Epithelial cell of esophagus (primary cell): ENCODE results near the gene ATP1A3.
"Not testable (repeated sequence)": the region's sequence is repeated elsewhere in the genome, so short reads cannot be mapped to it uniquely, and the experiment has no call there.

Experiments
- DNase-seq: peaks from one replicate; pipeline ENCODE4 v3.0.0; 2010; ENCODE audit warnings: low read depth
- H3K4me3 ChIP-seq: 2 replicates; pipeline ENCODE4 v1.5.1; 2011; ENCODE audit warnings: mild to moderate bottlenecking, low read length, control low read depth
- TF ChIP-seq, protein P1 (sequence below): IDR thresholded peaks from 2 replicates; pipeline ENCODE4 v1.5.1; 2011; ENCODE audit warnings: low read depth, mild to moderate bottlenecking, low read length, control low read depth, inconsistent platforms; ENCODE audit not compliant: insufficient read depth; ENCODE audit errors: missing control alignments

ATP1A3 gene

DNA sequence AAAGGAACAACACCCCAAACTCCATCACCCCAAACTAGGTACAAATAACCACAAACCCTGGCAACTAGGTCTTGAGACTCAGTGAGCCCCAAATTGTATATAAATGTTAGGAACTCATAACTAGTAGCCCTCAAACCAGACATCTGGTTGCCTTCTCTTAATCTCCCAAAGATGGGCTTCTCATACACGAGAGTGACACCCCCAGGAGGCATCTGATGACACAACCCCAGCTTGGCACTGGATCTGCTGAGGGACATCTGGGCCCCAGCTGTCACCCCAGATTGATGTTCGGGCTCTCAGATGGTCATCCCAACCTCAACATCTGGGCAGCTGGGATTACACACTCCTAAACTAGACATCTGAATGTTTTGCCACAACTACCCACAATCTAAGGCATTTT is 49.7 kb downstream of the ATP1A3 start:
- no peak for DNase-seq
- TF ChIP-seq, protein P1, sequence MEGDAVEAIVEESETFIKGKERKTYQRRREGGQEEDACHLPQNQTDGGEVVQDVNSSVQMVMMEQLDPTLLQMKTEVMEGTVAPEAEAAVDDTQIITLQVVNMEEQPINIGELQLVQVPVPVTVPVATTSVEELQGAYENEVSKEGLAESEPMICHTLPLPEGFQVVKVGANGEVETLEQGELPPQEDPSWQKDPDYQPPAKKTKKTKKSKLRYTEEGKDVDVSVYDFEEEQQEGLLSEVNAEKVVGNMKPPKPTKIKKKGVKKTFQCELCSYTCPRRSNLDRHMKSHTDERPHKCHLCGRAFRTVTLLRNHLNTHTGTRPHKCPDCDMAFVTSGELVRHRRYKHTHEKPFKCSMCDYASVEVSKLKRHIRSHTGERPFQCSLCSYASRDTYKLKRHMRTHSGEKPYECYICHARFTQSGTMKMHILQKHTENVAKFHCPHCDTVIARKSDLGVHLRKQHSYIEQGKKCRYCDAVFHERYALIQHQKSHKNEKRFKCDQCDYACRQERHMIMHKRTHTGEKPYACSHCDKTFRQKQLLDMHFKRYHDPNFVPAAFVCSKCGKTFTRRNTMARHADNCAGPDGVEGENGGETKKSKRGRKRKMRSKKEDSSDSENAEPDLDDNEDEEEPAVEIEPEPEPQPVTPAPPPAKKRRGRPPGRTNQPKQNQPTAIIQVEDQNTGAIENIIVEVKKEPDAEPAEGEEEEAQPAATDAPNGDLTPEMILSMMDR, result no peak
- no peak overlapping the region for H3K4me3 ChIP-seq

DNA sequence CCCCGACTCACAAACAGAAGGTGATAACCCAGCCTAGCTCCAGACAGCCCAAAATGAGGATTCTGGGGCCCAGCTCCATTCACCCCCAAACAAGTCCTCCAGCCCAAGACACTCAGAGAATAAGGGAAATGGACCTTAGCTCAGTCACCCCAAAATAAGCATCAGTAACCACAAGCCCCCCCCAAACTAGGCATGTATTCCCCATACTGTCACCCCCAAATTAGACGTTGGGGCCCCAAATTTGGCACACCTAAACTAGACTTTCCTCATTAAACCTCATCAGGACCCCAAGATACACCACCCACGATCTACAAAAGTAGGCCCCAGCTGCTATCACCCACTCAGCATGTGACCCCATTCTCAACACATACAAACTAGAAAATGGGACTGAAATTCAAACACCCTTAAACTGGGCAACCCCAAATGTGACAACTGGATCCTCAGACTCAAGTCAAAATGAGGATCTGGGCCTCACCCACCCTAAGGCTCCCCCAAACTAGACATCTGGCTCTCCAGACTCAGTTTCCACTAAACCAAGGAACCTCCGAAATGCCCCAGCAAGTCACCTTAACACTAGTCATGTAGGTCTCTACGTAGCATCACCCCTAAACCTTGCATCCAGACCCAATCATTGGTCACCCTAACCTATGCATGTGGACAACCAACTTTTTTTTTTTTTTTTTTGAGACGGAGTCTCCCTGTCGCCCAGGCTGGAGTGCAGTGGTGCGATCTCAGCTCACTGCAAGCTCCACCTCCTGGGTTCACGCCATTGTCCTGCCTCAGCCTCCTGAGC is 52.4 kb downstream of the ATP1A3 start:
- DNase-seq, result no peak
- H3K4me3 ChIP-seq, result no peak overlapping the region
- TF ChIP-seq, protein P1, result no peak

DNA sequence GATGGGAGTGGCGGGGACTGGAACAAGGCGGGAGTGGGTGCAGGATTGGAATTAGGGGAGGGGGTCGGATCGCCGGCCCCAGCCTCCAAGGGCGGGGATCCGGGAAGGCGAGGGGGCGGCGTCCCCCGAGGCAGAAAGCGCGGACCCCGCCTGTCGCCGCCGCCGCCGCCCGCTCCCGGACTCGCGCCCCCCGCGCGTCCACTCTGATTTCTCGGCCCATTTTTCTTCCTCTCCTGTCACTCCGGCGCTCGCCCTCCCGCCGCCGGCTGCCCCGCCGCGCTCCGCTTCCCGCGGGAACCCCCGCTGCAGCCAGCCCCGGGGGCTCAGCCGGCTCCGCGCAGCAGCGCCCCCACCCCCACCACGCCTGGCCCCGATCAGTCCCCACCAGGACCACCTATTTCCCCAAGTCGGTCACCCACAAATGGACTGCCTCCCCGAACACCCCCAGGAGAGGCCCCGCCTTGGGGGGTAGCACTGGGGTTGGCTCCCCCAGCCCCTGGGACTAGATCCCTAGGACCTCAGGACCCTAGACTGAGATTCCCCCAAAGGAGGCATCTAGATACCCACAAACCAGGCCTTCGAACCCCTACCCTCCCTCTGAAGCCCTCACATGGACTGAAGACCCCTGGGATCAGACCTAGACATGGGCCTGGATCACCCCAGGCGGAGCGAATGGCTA is 53.2 kb downstream of the ATP1A3 start:
- TF ChIP-seq, protein P1, result no peak
- DNase-seq, result no peak
- H3K4me3 ChIP-seq, result peak overlapping the region; percentile 39

DNA sequence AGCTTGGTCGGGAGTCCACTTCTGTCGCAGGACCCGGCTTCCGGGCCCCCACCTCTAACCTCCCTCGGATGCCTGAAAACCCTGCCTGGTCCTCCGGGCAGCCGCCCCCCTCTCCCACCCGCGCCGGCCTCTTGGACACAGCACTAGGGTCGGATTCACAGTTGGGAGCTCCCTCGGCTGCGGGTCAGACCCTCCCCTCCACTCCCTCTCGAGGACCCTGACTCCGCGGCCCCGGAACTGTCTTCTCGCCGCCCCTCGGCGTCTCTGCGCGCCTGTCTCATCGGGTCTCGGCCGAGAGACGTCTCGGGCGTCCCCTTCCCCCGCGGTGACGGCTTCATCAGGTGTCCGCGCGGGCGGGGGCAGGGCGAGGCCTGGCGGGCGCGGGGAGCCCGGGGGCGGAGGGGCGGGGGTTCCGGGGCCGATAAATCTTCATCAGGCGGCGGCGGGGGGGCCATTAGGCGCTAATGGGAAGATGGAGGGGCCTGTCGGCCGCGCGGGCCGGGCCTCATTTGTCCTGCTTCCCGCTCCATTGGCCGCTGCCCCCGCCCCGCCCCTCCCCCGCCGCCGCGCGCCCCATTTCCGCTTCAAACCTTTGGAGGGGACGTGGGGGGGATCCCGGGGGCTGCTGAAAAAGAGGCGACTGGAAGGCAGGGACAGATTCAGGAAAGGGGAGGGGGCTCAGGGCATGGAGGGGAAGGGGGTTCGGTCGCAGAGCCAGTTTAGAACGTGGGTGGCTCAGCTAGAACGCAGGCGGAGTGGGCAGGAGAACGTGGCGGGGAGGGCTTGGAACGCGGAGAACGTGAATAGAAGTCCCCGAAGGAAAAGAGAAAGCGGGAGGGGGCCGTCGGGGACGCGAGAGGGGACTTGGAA is 53.9 kb downstream of the ATP1A3 start:
- DNase-seq, result no peak
- TF ChIP-seq, protein P1, result no peak
- H3K4me3 ChIP-seq, result peak overlapping the region; percentile 39

DNA sequence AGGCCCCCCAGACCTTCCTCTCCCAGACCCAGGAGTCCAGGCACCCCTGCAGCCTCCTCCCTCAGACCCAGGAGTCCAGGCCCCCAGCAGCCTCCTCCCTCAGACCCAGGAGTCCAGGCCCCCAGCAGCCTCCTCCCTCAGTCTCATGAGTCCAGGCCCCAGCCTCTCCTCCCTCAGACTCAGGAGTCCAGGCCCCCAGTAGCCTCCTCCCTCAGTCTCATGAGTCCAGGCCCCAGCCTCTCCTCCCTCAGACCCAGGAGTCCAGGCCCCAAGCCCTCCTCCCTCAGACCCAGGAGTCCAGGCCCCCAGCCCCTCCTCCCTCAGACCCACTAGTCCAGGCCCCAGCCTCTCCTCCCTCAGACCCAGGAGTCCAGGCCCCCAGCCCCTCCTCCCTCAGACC is 54.8 kb downstream of the ATP1A3 start:
- H3K4me3 ChIP-seq, DNase-seq: not testable (repeated sequence)

DNA sequence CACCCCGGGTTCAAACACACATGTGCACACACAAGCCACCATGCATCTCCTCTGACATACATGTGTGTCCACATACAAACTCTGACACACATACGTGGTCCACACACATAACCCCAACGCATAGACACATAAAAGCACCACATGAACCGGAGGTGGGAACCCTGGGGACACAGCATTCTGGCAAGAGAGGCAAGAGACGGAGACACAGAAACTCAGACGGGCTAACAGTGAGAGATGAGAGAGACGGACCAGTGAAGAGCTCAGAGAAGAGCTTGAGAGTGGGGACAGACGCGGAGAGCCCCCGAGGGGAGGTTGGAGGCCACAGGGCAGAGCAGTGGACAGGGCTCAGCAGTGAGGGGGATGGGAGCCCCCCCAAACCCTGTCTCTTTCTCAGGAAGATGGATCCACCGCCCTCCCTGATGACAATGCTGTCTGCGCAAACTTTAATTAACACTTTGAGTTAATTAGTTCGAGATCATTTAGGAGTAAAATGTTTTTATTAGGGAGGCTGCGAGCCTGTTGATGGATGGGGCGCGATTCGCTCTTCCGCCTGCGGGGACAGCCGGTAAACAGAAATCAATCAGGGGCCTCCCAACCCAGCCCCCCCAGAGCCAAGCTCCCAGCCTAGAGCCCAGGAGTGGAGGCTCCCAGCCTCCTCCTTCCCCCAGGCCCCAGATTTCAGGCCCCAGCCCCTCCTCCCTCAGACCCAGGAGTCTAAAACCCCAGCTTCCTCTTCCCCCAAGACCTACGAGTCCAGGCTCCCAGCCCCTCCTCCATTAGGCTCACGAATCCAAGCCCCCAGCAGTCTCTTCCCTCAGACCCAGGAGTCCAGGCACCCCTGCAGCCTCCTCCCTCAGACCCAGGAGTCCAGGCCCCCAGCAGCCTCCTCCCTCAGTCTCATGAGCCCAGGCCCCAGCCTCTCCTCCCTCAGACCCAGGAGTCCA is 56.2 kb downstream of the ATP1A3 start:
- no peak for DNase-seq
- TF ChIP-seq, protein P1, result no peak

DNA sequence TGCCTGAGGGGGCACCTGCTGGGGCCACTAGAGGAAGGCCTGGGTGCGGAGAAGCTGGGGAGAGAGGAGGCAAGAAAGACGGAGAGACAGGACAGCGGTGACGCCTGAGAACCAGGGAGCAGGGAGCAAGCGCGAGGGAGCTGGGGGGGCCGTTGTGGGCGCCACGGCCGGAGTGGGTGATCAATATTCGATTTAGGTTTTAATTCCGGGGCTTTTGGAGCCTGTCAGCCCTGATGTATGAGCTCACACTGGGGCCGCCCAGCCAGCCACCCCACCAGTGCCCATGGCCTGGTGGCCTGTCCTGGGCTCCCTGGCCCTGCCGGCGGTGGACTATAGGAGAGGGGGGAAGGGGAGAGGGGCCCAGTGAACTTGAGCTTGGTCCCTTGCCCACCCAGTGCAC is 57.1 kb downstream of the ATP1A3 start:
- DNase-seq, result no peak
- H3K4me3 ChIP-seq, result no peak overlapping the region
- TF ChIP-seq, protein P1, result no peak

More for the DNA sequence above, 56.2 kb downstream of the ATP1A3 start:
- no peak overlapping the region for H3K4me3 ChIP-seq
